ENCODE results near the gene IKZF2. TPM values are rescaled to one million over a fixed set of nuclear protein-coding genes. Genes with fewer than 3 reads are reported as not detected.

Gene IKZF2
- total and polyA plus RNA-seq, 4 donors, result 1.3 to 51.4 (median 7.3) TPM

GRCh38 chr2:212998626-212999359 is 152.6 kb downstream of the IKZF2 start:
- no peak for TF ChIP-seq CTCF (IDR thresholded peaks at IDR 0.05; ENCODE audit: control extremely low read depth, extremely low read depth)
- Histone ChIP-seq H3K9me3 (ENCODE audit: control insufficient read depth in 4 of 4, insufficient read depth in 3 of 4, low read length in 3 of 4) (no peaks in the 10 kb centered on the region), H3K4me1 (ENCODE audit: control insufficient read depth in 5 of 5, insufficient read depth in 5 of 5, low read length in 5 of 5) (no peaks in the 10 kb centered on the region), H3K36me3 (ENCODE audit: control insufficient read depth in 4 of 4, insufficient read depth in 4 of 4, low read length in 4 of 4) (no peaks in the 10 kb centered on the region), H3K4me3 (no peak overlapping the region), H3K27ac (ENCODE audit: low read depth in 1 of 2, low read length in 1 of 2) (no peak overlapping the region), H3K27me3 (ENCODE audit: control insufficient read depth in 3 of 3, insufficient read depth in 3 of 3, low read length in 2 of 3) (no peaks in the 10 kb centered on the region), H3K9ac (ENCODE audit: insufficient read depth in 1 of 2, low read length in 2 of 2) (no peak overlapping the region)
- ATAC-seq (ENCODE audit: insufficient read depth, low FRiP score) (no peak), DNase-seq (no peak)
- 83 to 93% methylated on average over 2 of the region's 2 CpGs for WGBS, 2 donors

GRCh38 chr2:212997526-212998020 is 153.8 kb downstream of the IKZF2 start:
- DNase-seq (no peak), ATAC-seq (ENCODE audit: insufficient read depth, low FRiP score) (no peak)
- 66 to 72% methylated on average over 3 of the region's 3 CpGs for WGBS, 2 donors
- Histone ChIP-seq H3K4me1 (ENCODE audit: control insufficient read depth in 5 of 5, insufficient read depth in 5 of 5, low read length in 5 of 5) (no peaks in the 10 kb centered on the region), H3K9me3 (ENCODE audit: control insufficient read depth in 4 of 4, insufficient read depth in 3 of 4, low read length in 3 of 4) (no peaks in the 10 kb centered on the region), H3K27ac (ENCODE audit: low read depth in 1 of 2, low read length in 1 of 2) (no peak overlapping the region), H3K27me3 (ENCODE audit: control insufficient read depth in 3 of 3, insufficient read depth in 3 of 3, low read length in 2 of 3) (no peaks in the 10 kb centered on the region), H3K9ac (ENCODE audit: insufficient read depth in 1 of 2, low read length in 2 of 2) (no peak overlapping the region), H3K36me3 (ENCODE audit: control insufficient read depth in 4 of 4, insufficient read depth in 4 of 4, low read length in 4 of 4) (no peaks in the 10 kb centered on the region), H3K4me3 (no peak overlapping the region)
- no peak for TF ChIP-seq CTCF (IDR thresholded peaks at IDR 0.05; ENCODE audit: control extremely low read depth, extremely low read depth)

GRCh38 chr2:212995920-212996319 is 155.5 kb downstream of the IKZF2 start:
- Histone ChIP-seq H3K27ac (ENCODE audit: low read depth in 1 of 2, low read length in 1 of 2) (no peak overlapping the region), H3K9ac (ENCODE audit: insufficient read depth in 1 of 2, low read length in 2 of 2) (no peak overlapping the region), H3K36me3 (ENCODE audit: control insufficient read depth in 4 of 4, insufficient read depth in 4 of 4, low read length in 4 of 4) (no peaks in the 10 kb centered on the region), H3K9me3 (ENCODE audit: control insufficient read depth in 4 of 4, insufficient read depth in 3 of 4, low read length in 3 of 4) (no peaks in the 10 kb centered on the region), H3K27me3 (ENCODE audit: control insufficient read depth in 3 of 3, insufficient read depth in 3 of 3, low read length in 2 of 3) (no peaks in the 10 kb centered on the region), H3K4me3 (no peak overlapping the region), H3K4me1 (ENCODE audit: control insufficient read depth in 5 of 5, insufficient read depth in 5 of 5, low read length in 5 of 5) (no peaks in the 10 kb centered on the region)
- DNase-seq (no peak), ATAC-seq (ENCODE audit: insufficient read depth, low FRiP score) (no peak)
- 75 to 91% methylated on average over 2 of the region's 2 CpGs for WGBS, 2 donors
- TF ChIP-seq CTCF (IDR thresholded peaks at IDR 0.05; ENCODE audit: control extremely low read depth, extremely low read depth), result no peak

GRCh38 chr2:212994976-212995375 is 156.4 kb downstream of the IKZF2 start:
- TF ChIP-seq CTCF (IDR thresholded peaks at IDR 0.05; ENCODE audit: control extremely low read depth, extremely low read depth), result no peak

More at GRCh38 chr2:212994976-212995375, 156.4 kb downstream of the IKZF2 start:
- H3K4me1 ChIP-seq (ENCODE audit: control insufficient read depth in 5 of 5, insufficient read depth in 5 of 5, low read length in 5 of 5), result no peaks in the 10 kb centered on the region
- DNase-seq (no peak), ATAC-seq (ENCODE audit: insufficient read depth, low FRiP score) (no peak)
- no peak overlapping the region for H3K27ac ChIP-seq (ENCODE audit: low read depth in 1 of 2, low read length in 1 of 2)
- no peak overlapping the region for H3K9ac ChIP-seq (ENCODE audit: insufficient read depth in 1 of 2, low read length in 2 of 2)
- H3K27me3 ChIP-seq (ENCODE audit: control insufficient read depth in 3 of 3, insufficient read depth in 3 of 3, low read length in 2 of 3), result no peaks in the 10 kb centered on the region
- no peaks in the 10 kb centered on the region for H3K9me3 ChIP-seq (ENCODE audit: control insufficient read depth in 4 of 4, insufficient read depth in 3 of 4, low read length in 3 of 4)
- H3K36me3 ChIP-seq (ENCODE audit: control insufficient read depth in 4 of 4, insufficient read depth in 4 of 4, low read length in 4 of 4), result no peaks in the 10 kb centered on the region
- no peak overlapping the region for H3K4me3 ChIP-seq

All from lung (tissue), 12 donors.